Measurements from ENCODE around the gene OLFM1. TPM values are rescaled to one million over a fixed set of nuclear protein-coding genes. Genes with fewer than 3 reads are reported as not detected.
A peak's percentile ranks its signal among the peaks of the same experiment; 100 is the strongest.

OLFM1 gene
- total RNA-seq, 1 donor from 2014 or later = 26.0 TPM

GRCh38 chr9:135073081-135073740 lies 14.3 kb upstream of the OLFM1 start:
- intact Hi-C loops (cut with DNase I) = no loop called here
- no peak for TF ChIP-seq CTCF (IDR thresholded peaks at IDR 0.05)
- Histone ChIP-seq H3K36me3 (no peaks in the 10 kb centered on the region), H3K4me3 (no peak overlapping the region), H3K4me1 (peaks cover 5% of the 10 kb centered on the region), H3K9me3 (no peaks in the 10 kb centered on the region), H3K27ac (no peak overlapping the region), H3K27me3 (peaks cover 28% of the 10 kb centered on the region)
- DNase-seq = peak; percentile 41
- ATAC-seq = no peak

- H3K36me3 ChIP-seq = no peaks in the 10 kb centered on the region
- no peak overlapping the region for H3K4me3 ChIP-seq
- TF ChIP-seq CTCF (IDR thresholded peaks at IDR 0.05) = no peak
- peaks cover 22% of the 10 kb centered on the region for H3K27me3 ChIP-seq
- no peaks in the 10 kb centered on the region for H3K9me3 ChIP-seq
- peaks cover 5% of the 10 kb centered on the region for H3K4me1 ChIP-seq
- DNase-seq (peak; percentile 44), ATAC-seq (no peak)
- intact Hi-C loops (cut with DNase I) = no loop called here
- no peak overlapping the region for H3K27ac ChIP-seq
Measured at GRCh38 chr9:135073741-135074305, 13.6 kb upstream of the OLFM1 start.

- H3K27ac ChIP-seq = no peak overlapping the region
- no peaks in the 10 kb centered on the region for H3K9me3 ChIP-seq
- peak overlapping the region; percentile 56 for H3K4me3 ChIP-seq
- intact Hi-C loops (cut with DNase I) = no loop called here
- peaks cover 24% of the 10 kb centered on the region for H3K27me3 ChIP-seq
- peaks cover 5% of the 10 kb centered on the region for H3K4me1 ChIP-seq
- TF ChIP-seq CTCF (IDR thresholded peaks at IDR 0.05) = no peak
- ATAC-seq = no peak
- peak; percentile 28 for DNase-seq
- no peaks in the 10 kb centered on the region for H3K36me3 ChIP-seq
Measured at GRCh38 chr9:135074354-135075233, 12.9 kb upstream of the OLFM1 start.

- Histone ChIP-seq H3K9me3 (no peaks in the 10 kb centered on the region), H3K27me3 (peaks cover 18% of the 10 kb centered on the region), H3K4me3 (peak overlapping the region; percentile 56), H3K4me1 (peaks cover 5% of the 10 kb centered on the region), H3K27ac (peak overlapping the region; percentile 6), H3K36me3 (no peaks in the 10 kb centered on the region)
- TF ChIP-seq CTCF (IDR thresholded peaks at IDR 0.05) = no peak
- peak; percentile 88 for DNase-seq
- peak; percentile 84 for ATAC-seq
- intact Hi-C loops (cut with DNase I) = no loop called here
Measured at GRCh38 chr9:135075234-135076142, 12.0 kb upstream of the OLFM1 start.
